Smooth muscle cell of the coronary artery (primary cell): ENCODE measurements around the gene TARS1. TPM values are rescaled to one million over a fixed set of nuclear protein-coding genes. Genes with fewer than 3 reads are reported as not detected.

Experiments used
- total RNA-seq: library from RNA; depleted of rRNA; stranded (reverse); fragments of >200 nt; gene quantifications from 2 replicates; pipeline ENCODE4 v1.2.3, GENCODE V29; 2014; ENCODE audit warnings: low replicate concordance

The TARS1 gene
- total RNA-seq: 126 and 316 TPM in 2 replicates

DNA sequence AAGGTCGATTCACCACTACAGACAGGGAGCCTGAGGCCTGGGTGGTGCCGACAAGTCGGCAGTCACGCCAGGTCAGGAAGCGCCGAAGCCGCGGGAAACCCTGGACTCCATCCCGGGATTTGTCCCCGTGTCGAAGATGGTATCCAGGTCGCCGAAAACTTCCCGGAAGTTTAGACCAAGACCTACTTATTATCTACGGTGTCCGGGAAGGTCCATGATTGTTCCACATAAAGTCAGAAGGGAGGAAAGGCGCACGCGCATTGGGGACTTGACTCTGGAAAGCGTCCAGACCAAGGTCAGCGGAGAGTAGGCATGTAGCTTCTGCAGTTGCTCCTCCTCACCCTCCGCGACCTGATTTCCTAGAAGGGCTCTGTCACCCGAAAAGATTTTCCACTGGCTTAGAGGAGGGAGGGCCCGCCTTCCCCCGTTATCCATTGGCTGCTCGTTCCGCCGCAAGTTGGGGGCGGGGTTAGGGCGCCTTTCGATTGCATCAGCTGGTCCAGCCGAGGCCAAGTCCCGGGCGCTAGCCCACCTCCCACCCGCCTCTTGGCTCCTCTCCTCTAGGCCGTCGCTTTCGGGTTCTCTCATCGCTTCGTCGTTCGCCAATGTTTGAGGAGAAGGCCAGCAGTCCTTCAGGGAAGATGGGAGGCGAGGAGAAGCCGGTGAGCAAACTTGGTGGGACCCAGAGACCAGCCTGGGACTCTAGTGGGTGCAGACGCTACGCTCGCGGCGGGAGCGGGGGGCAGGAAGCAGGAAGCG lies at the start of gene TARS1:
TARS1 (plus strand) TSS at position 484 of the 759 bp plus-strand sequence; CDS start at position 606, 122 bp downstream.

